Ascending aorta (tissue), 2 donors: ENCODE measurements around the gene TRHDE. TPM values are rescaled to one million over a fixed set of nuclear protein-coding genes. Genes with fewer than 3 reads are reported as not detected.

Experiments
- DNase-seq, 2 donors: peaks; one replicate each; pipeline ENCODE4 v3.0.0-alpha.2; 2019; ENCODE audit warnings: low spot score in 2 of 2
- H3K27ac ChIP-seq, 2 donors: fragments of 200-600 bp; sonication (generic); one replicate each; pipeline ENCODE4 v1.5.1; 2016 to 2017; ENCODE audit warnings: mild to moderate bottlenecking in 1 of 2
- H3K27me3 ChIP-seq: fragments of 200-600 bp; sonication (generic); one replicate; pipeline ENCODE4 v1.5.1; 2017
- H3K36me3 ChIP-seq, 2 donors: fragments of 200-600 bp; sonication (generic); one replicate each; pipeline ENCODE4 v1.5.1; 2016
- H3K4me1 ChIP-seq, 2 donors: fragments of 200-600 bp; sonication (generic); one replicate each; pipeline ENCODE4 v1.5.1; 2016 to 2017; ENCODE audit warnings: mild to moderate bottlenecking in 1 of 2
- H3K4me3 ChIP-seq, 2 donors: fragments of 200-600 bp; sonication (generic); one replicate each; pipeline ENCODE4 v1.5.1; 2016 to 2017; ENCODE audit warnings: mild to moderate bottlenecking in 1 of 2
- H3K9me3 ChIP-seq, 2 donors: fragments of 200-600 bp; sonication (generic); one replicate each; pipeline ENCODE4 v1.5.1; 2016
- intact Hi-C: fragments of 100-400 bp; cut with DNase I; formaldehyde crosslinking; loops from one replicate; pipeline ENCODE4 v1.15.1; 2023
- total RNA-seq: library from RNA; depleted of rRNA; stranded (reverse); fragments of >200 nt; gene quantifications from one replicate; pipeline ENCODE4 v1.1.0, GENCODE V29; 2016
- TF ChIP-seq, protein P1 (sequence below), 3 experiments: fragments of 200-600 bp in 2 of 3; fragments of 450-650 bp in 1 of 3; sonication (generic) in 2 of 3; IDR thresholded peaks; one replicate each; pipeline ENCODE4 v1.5.1; 2016 to 2019; ENCODE audit warnings: antibody characterized with exemption in 3 of 3, mild to moderate bottlenecking in 1 of 3, moderate library complexity in 1 of 3

Gene TRHDE
- total RNA-seq, 1 donor from 2014 or later, result 34.0 TPM

DNA sequence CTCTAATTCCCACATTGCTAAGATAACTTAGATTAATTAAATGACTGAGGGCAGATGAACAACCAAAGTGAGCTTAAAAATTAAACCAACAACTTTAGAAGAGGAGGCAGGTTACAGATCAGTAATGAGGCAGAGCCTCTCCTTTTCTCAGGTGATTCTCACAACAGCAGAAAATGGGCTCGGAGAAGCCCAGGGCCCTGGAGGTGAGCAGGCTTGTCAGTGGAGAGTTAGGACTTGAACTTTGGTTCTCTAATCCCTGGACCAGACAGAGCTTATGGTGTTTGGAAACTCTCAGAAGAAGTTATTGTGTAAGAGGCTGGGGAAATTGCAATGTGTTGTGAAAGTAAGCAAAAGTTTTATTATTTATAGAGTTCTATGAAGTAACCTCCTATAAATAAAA, 2.8 kb downstream of the TRHDE start:
- H3K27me3 ChIP-seq, result peaks cover 4% of the 10 kb centered on the region
- no peaks in the 10 kb centered on the region for H3K9me3 ChIP-seq
- no peak for DNase-seq
- peaks cover 0 to 9% of the 10 kb centered on the region in 2 donors for H3K4me1 ChIP-seq
- no peak overlapping the region for H3K27ac ChIP-seq
- TF ChIP-seq, protein P1, sequence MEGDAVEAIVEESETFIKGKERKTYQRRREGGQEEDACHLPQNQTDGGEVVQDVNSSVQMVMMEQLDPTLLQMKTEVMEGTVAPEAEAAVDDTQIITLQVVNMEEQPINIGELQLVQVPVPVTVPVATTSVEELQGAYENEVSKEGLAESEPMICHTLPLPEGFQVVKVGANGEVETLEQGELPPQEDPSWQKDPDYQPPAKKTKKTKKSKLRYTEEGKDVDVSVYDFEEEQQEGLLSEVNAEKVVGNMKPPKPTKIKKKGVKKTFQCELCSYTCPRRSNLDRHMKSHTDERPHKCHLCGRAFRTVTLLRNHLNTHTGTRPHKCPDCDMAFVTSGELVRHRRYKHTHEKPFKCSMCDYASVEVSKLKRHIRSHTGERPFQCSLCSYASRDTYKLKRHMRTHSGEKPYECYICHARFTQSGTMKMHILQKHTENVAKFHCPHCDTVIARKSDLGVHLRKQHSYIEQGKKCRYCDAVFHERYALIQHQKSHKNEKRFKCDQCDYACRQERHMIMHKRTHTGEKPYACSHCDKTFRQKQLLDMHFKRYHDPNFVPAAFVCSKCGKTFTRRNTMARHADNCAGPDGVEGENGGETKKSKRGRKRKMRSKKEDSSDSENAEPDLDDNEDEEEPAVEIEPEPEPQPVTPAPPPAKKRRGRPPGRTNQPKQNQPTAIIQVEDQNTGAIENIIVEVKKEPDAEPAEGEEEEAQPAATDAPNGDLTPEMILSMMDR (IDR thresholded peaks at IDR 0.05), result no peak
- intact Hi-C loops, result no loop called here
- H3K36me3 ChIP-seq, result no peaks in the 10 kb centered on the region
- no peak overlapping the region for H3K4me3 ChIP-seq

DNA sequence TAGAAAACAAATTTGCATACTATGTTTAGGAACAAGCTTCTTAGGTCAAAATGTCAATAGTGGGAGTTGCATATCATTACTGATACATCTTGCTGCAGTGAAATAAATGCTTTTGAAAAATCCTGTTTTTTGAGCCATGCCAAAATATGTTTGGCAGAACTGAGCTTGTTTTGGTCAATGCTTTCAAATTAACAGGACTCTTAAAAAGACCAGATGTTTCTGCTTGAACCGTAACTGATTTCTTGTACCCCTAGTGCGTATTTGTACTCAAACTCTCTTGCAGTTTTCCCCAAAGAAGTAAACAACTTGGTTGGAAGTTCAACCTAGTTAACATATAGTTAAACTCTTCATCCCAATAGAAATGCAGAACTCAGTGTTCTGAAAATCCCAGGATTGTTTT, 3.4 kb downstream of the TRHDE start:
- DNase-seq, result no peak
- Histone ChIP-seq H3K4me1 (peaks cover 0 to 9% of the 10 kb centered on the region in 2 donors), H3K27me3 (peaks cover 4% of the 10 kb centered on the region), H3K27ac (no peak overlapping the region), H3K4me3 (no peak overlapping the region), H3K9me3 (no peaks in the 10 kb centered on the region), H3K36me3 (no peaks in the 10 kb centered on the region)
- intact Hi-C loops, result no loop called here
- TF ChIP-seq, protein P1 (IDR thresholded peaks at IDR 0.05), result no peak

DNA sequence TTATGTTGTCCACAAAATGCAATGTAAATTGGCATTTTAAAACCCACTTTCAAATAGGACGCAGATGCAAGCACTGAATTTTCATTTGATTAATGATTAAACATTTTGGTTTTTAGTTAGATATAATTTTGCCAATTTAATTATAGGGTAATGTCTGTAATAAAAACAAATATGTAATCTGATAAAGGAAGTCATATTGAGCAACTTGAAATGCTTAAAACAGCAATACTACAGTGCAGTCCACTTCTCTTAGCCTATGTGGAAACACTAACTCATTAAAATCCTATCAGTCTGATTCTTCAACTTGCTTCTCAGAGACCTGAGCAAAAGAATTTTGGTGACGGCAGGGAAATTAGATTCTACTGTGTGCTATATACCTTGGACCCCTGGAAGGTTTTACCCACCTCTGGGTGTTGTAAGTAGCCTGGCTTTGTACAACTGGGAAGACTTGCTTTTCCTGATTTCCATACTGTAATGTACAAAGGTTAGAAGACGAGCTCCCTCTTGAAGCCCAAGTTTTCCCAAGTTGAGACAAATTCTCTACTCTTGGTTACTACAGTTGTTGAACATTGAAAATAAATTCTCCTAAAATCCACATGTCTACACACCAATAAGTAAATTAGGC, 4.1 kb downstream of the TRHDE start:
- Histone ChIP-seq H3K27me3 (peaks cover 4% of the 10 kb centered on the region), H3K9me3 (no peaks in the 10 kb centered on the region), H3K4me1 (peaks cover 0 to 9% of the 10 kb centered on the region in 2 donors), H3K4me3 (no peak overlapping the region), H3K36me3 (no peaks in the 10 kb centered on the region), H3K27ac (no peak overlapping the region)
- TF ChIP-seq, protein P1 (IDR thresholded peaks at IDR 0.05), result no peak
- no peak for DNase-seq
- intact Hi-C loops, result no loop called here

DNA sequence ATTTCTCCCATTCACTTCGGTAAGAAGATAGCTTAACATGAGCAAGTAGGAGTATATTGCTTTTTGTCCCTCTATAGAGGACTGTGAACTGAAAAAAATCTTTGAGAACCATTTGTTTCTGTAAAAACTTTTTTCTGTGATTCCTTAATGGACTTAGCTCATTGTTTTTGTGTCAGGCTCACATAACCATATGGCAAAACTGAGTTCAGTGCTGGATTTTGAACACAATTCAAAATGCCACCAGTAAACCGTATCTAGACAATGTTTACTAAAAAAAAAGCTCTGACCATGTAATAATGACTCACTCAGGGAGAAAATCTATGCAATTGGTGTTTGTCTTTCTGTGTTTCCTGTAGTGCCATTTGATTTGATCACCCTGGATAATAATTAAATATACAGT, 5.2 kb downstream of the TRHDE start:
- H3K27me3 ChIP-seq, result no peaks in the 10 kb centered on the region
- no peak for DNase-seq
- H3K4me3 ChIP-seq, result no peak overlapping the region
- TF ChIP-seq, protein P1 (IDR thresholded peaks at IDR 0.05), result no peak
- no peak overlapping the region for H3K27ac ChIP-seq
- H3K36me3 ChIP-seq, result no peaks in the 10 kb centered on the region
- intact Hi-C loops, result no loop called here
- H3K4me1 ChIP-seq, result peaks cover 0 to 9% of the 10 kb centered on the region in 2 donors
- H3K9me3 ChIP-seq, result no peaks in the 10 kb centered on the region

DNA sequence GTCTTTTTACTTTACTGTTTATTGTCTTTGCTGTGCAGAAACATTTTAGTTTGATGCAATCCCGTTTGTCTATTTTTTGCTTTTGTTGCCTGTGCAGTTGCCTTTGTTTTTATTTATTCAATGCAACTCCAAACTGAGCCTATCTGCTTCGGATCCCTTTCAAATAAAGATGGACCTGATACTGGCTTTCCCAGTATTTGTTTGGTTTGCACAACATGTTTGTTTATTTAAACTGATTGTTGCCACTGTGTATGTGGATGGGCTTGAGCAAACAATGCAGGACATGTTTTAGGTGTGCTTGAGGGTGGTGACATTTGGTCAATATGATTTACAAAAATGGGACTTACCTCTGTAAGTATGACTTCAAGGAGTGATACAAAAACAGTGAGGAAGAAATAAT, 6.7 kb downstream of the TRHDE start:
- H3K4me1 ChIP-seq, result no peaks in the 10 kb centered on the region
- TF ChIP-seq, protein P1 (IDR thresholded peaks at IDR 0.05), result no peak
- no peaks in the 10 kb centered on the region for H3K9me3 ChIP-seq
- no peaks in the 10 kb centered on the region for H3K36me3 ChIP-seq
- intact Hi-C loops, result no loop called here
- no peaks in the 10 kb centered on the region for H3K27me3 ChIP-seq
- H3K4me3 ChIP-seq, result no peak overlapping the region
- DNase-seq, result no peak
- H3K27ac ChIP-seq, result no peak overlapping the region

DNA sequence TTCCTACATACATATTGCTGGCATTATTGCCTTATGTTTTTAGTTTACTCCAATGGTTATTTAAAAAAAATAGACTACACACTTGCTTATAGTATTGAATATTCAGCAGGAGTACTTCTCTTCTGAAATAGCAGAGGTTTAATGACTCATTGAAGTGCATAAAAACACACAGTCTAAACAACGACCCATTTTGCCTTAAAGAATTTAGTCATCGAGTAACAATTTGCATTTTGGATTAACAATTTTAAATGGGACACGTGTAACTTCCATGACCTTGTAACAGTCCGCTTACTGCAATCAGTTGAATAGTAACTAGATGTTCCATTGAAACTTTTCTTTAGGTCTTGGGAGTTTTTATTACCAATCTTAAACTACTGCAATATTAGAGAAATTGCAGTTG, 9.0 kb downstream of the TRHDE start:
- Histone ChIP-seq H3K9me3 (no peaks in the 10 kb centered on the region), H3K27ac (no peak overlapping the region), H3K36me3 (no peaks in the 10 kb centered on the region), H3K27me3 (no peaks in the 10 kb centered on the region), H3K4me3 (no peak overlapping the region), H3K4me1 (no peaks in the 10 kb centered on the region)
- TF ChIP-seq, protein P1 (IDR thresholded peaks at IDR 0.05), result no peak
- intact Hi-C loops, result no loop called here
- DNase-seq, result no peak
